HG02798 (cell line): ENCODE measurements around the gene HSD3B2.

Experiments used
- ATAC-seq: cut with Tn5 transposase; IDR thresholded peaks from one replicate; pipeline ENCODE4 v1.9.1; 2021; ENCODE audit warnings: mild to moderate bottlenecking; ENCODE audit not compliant: unreplicated experiment, poor library complexity

Gene HSD3B2

DNA sequence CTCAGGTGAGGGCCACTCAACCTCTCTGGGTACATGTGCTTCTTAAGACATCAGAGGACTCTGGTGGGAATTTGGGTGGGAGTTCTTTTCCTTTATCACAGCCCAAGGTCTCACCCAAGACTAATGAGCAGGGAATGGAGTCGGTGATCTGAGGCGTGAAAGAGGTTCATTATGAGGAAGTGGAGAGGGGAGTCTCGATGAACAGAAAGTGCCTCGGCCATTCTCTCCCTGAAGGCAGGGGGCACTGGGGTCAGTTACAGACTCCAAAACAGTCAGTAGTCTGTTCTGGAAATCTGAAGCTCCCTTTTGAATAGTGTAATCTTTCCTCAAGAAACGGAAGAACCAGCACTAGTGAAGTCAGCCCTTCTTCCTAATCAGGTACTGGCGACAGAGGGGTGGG lies 36.2 kb downstream of the HSD3B2 start:
- no peak for ATAC-seq

DNA sequence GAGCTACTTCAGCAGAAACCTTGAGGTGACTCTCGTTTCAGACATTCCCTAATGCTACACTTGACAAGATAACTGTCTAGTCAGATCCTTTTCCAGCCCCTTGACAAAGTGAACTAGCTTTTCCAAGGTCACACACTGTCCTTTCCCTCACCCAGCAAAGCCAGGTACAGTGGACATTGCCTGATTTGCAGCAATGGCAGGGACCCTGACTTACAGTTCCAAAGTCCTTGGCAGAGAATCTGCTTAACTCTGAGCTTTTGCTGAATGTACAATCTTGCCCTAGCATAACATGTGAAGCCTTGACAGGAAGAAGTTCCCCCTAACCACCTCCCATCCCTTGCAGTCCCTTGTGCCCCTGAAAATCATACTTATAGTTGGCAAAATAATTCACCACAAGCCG lies 37.1 kb downstream of the HSD3B2 start:
- no peak for ATAC-seq

DNA sequence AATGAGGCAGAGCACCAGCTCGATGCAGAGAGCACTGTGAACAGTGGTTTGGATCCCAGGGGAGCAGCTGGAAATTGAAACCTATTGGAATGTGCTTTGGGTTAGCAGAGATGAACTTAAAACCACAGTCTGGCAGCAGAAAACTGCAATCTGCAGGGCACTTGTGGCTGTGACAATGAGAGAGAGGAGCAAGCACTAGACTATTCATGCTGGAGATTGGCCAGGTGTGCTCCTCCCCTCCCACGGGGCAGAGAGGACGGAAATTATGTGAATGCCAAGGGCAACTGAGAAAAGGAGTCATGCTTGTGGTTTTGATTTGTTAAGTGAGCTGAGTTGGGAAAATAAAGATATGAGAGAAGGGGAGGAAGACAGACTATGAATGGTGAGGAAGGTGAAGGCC lies 38.1 kb downstream of the HSD3B2 start:
- no peak for ATAC-seq

DNA sequence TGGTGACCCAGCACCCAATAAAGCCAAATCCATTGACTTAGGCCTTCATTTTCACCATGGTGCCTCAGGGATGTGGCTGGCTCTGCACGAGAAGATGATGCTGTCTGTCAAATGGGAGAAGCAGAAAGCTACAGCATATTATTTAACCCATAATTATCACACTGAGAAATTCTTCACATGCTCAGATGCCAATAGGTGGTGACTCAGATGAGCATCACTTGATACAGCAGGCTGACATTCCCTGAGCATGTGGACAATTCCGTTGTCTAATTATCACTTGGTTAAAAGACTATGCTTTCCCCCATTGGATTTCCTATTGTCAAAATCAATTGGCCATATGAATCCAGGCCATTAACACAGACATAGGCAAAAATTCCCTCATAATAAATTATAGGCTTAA lies 48.0 kb downstream of the HSD3B2 start:
- ATAC-seq, result no peak

DNA sequence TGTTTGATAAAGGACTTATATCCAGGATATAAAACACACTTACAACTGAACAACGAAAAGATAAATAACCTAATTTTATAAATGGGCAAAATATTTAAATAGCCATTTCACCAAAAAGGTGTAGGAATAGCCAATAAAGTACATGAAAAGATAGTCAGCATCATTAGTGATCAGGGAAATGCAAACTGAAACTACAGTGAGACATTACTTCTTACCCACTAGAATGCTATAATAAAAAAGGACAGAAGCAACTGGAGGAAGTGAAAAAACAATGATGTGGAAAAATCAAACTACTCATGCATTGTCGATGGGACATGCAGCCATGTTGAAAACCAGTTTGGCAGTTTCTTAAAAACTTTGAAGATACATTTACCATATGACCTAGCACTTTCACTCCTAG lies 48.6 kb downstream of the HSD3B2 start:
- no peak for ATAC-seq

DNA sequence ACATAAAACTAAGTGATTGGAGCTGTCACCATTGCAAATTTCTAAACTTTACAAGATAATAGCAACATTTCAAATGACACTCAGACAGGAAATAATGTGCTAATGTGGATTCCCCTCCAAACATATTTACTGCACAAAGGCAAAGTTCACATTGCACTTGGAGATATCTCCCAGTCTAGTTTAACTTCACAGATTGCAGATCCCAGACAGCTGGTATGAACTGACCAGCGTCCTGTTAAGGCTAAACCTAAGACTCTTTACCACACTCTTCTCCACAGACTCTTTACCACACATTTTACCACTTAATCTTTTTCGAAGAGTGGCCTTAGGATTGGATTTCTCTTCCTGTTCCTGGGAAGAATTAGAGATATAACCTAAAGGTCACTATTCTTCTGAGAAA lies 51.5 kb downstream of the HSD3B2 start:
- ATAC-seq, result no peak

DNA sequence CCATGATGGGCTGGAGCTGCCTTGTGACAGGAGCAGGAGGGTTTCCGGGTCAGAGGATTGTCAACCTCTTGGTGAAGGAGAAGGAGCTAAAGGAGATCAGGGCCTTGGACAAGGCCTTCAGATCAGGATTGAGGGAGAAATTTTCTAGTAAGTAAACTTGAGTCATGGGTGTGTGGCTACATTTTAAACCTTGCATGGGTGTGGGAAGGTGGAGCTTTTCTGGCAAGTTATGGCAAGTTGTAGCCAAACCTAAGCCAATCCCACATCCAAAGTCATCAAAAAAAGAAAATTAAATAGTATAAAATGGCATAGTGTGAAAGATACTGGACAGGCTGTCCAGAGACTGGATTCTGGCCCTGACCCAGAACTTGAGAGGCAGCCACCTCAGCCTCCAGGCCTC lies 52.3 kb downstream of the HSD3B2 start:
- ATAC-seq, result no peak

DNA sequence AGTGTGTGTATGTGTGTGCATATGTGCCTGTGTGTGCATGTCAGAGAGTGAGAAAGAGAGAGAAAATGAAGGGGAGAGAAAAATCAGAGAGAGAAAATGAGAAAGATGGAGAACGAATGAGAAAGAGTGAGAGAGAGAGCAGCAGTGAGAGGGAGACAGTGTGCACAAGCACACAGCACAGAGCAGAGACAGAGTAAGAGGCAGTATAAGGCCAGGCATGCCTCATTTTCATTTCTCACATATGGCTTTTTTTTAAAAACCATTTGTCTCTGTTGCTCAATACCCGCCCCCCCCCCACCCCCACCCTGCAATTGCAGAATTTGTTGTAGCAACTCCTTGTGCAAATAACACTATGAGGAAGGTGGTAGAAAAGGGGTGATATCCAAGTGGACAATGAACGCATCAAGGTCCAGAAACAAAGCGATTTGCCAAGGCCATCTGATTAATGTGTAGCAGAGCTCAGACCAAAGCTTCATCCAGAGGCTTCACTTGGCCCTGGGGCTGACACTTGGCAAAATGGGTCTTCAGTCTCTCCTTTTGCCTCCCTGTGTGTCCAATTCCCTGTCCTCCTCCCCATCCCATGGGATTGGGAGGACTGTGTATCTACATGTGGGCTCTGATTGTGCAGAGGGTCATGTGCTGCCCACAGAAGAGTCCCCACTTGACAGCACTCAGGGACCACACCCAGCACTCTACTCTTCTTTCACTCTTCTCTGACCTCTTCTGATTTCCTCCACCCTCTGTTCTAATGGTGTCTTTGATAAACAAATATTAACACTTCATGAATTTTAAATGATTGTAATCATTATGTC lies 53.1 kb downstream of the HSD3B2 start:
- ATAC-seq, result no peak

DNA sequence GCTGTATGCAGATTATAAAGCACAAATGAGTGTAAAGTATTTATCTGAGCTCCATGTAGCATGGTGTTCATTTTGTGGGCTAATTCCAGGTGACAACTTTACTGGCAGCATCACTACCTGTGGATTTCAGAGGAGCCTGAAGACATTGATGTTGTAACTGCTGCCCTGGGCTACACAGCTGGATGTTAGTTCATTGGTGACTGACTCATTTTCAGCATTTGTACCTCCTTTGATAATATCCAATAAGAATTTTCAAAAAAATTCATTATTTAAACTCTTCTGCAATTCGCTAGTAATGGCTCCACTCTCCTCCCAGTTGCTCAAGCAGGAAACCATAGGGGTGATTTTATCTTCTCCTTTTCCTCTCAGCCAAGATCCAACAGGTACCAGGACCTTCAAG lies 54.8 kb downstream of the HSD3B2 start:
- no peak for ATAC-seq

DNA sequence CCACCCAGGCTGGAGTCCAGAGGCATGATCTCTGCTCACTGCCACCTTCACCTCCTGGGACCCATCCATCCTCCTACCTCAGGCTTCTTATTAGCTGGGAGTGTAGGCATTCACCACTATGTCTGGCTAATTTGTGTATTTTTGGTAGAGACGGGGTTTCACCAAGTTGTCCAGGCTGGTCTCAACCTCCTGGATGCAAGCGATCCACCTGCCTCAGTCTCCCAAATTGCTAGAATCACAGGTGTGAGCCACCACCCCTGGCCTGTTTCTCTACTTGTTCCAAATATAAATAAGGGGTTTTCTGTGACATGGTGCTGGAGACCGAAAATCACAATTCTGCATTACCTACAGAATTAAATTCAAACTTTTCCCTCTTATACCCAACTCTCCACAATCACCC lies 55.4 kb downstream of the HSD3B2 start:
- ATAC-seq, result no peak

DNA sequence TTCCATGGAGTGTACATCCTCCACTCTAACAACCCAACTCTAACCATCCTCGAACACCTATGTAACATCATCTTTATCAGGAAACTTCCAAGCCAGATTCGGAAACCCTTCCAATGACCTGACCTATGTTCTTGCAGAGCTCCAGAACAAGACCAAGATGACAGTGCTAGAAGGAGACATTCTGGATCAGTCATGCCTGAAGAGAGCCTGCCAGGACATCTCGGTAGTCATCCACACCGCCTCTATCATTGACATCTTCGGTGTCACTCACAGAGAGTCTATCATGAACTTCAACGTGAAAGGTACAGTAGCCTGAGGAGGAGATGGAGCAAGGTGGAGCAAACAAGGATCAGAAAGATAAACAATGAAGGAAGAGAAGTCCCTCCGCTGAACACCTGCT lies 56.0 kb downstream of the HSD3B2 start:
- ATAC-seq, result no peak

DNA sequence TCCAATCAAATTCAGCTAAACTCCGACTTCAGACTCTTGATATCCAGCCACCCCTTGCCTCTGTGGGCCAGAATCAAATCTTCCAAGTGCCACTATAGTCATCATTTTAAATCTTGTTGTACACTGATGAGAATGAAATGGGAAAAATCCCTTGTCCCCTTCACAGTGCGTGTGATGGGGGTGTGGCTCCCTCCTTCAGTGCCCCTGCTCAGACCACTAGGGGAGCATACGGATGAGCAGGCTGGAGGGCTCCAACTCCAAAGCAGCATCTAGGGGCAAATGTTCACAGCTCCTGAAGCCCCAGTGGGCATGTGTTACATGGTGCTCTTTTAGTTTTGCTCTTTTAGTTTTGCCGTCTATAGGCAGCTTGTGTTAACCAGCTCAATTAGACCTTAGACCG lies 56.6 kb downstream of the HSD3B2 start:
- no peak for ATAC-seq

DNA sequence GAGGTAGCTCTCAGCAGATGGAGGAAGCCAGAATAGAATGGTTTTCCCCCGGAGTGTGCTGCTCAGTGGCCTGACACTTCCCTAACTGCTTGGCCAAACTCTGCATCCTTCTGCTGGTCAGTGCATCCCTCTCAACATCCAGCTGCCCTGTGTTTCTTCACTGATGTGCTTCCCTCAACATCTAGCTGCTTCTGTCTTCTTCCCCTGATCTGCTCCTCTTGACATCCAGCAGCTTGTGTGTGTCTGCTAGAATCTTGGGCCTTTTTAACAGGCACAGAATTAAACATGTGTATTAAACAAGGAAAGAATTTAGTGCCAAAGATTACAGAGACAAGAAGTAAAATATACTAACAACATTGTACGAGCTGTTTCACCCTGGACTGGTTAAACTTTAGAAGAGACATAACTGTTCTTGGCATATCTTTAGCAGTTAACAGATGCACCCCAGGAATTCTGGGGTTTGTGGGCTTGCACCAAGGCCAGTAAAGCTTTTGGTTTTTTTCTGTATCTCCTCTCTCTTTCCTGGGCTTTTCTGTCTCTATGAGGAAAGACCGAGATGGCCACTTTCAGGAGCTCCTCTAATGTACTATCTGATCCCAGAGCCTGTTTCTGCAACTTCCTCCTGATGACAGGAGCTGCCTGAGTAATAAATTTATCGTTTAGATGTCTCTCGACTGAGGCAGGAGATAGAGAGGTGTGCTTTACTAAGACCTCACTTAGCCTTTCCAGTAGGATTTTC lies 57.3 kb downstream of the HSD3B2 start:
- no peak for ATAC-seq
